GM20000 (cell line): ENCODE results near the gene KHK.

ENCODE experiments used
- DNase-seq: peaks from one replicate; pipeline ENCODE4 v3.0.0; 2012; ENCODE audit warnings: low spot score
- CTCF ChIP-seq: IDR thresholded peaks from 2 replicates; pipeline ENCODE4 v1.5.1; 2012; ENCODE audit warnings: mild to moderate bottlenecking, control low read depth; ENCODE audit errors: extremely low read depth, missing control alignments

The KHK gene

GRCh38 chr2:27078267-27079194 lies 8.0 kb upstream of the KHK start, which contains the start of gene EMILIN1:
EMILIN1 (plus strand) TSS chr2:27078615; CDS start chr2:27079066, 451 bp downstream.
- TF ChIP-seq CTCF = no peak
- DNase-seq = no peak

GRCh38 chr2:27079233-27080139 lies 7.1 kb upstream of the KHK start:
- TF ChIP-seq CTCF = no peak
- no peak for DNase-seq

- TF ChIP-seq CTCF = no peak
- DNase-seq = no peak
Measured at GRCh38 chr2:27080140-27080469, 6.5 kb upstream of the KHK start.

- DNase-seq = no peak
- no peak for TF ChIP-seq CTCF
Measured at GRCh38 chr2:27080603-27080936, 6.0 kb upstream of the KHK start.

GRCh38 chr2:27081984-27082772 lies 4.4 kb upstream of the KHK start:
- no peak for DNase-seq
- no peak for TF ChIP-seq CTCF

- DNase-seq = no peak
- no peak for TF ChIP-seq CTCF
Measured at GRCh38 chr2:27082773-27083409, 3.7 kb upstream of the KHK start.
